HepG2 (cell line): ENCODE measurements around the gene SEC14L2. TPM values are rescaled to one million over a fixed set of nuclear protein-coding genes. Genes with fewer than 3 reads are reported as not detected.
A peak's percentile ranks its signal among the peaks of the same experiment; 100 is the strongest.

Experiments
- ASH2L ChIP-seq: fragments of 300-600, 200-600 bp; sonication (generic); IDR thresholded peaks from 2 replicates; pipeline ENCODE4 v1.7.0; 2017; ENCODE audit warnings: low read depth, mild to moderate bottlenecking, moderate library complexity, mixed read lengths, low read length; ENCODE audit not compliant: insufficient read length
- ATF3 ChIP-seq: sonication (generic); formaldehyde crosslinking; IDR thresholded peaks from 2 replicates; pipeline ENCODE4 v1.4.0; 2020; ENCODE audit warnings: missing genetic modification reagents
- BHLHE40 ChIP-seq: IDR thresholded peaks from 2 replicates; pipeline ENCODE4 v1.6.1; 2011; ENCODE audit warnings: low read length, improper control_type of control experiment
- DR1 ChIP-seq: sonication (generic); formaldehyde crosslinking; IDR thresholded peaks from 2 replicates; pipeline ENCODE4 v1.8.0; 2021; ENCODE audit warnings: mild to moderate bottlenecking, missing genetic modification reagents, inconsistent platforms
- FOSL1 ChIP-seq: sonication (generic); formaldehyde crosslinking; IDR thresholded peaks from 2 replicates; pipeline ENCODE4 v1.9.0; 2021; ENCODE audit warnings: missing genetic modification reagents, borderline replicate concordance
- HNF4G ChIP-seq, 2 experiments: sonication (generic) in 1 of 2; formaldehyde crosslinking in 1 of 2; IDR thresholded peaks; 2 replicates each; pipeline versions ENCODE4 v1.4.0 to v1.6.1; 2011 to 2020; ENCODE audit warnings: borderline replicate concordance in 2 of 2, low read depth in 2 of 2, mild to moderate bottlenecking in 2 of 2, low read length in 1 of 2, missing genetic modification reagents in 1 of 2, moderate library complexity in 1 of 2
- IRF2 ChIP-seq: IDR thresholded peaks from 2 replicates; pipeline ENCODE4 v1.6.1; 2018; ENCODE audit warnings: missing genetic modification reagents, missing compliant biosample characterization
- NRL ChIP-seq: sonication (generic); formaldehyde crosslinking; IDR thresholded peaks from 2 replicates; pipeline ENCODE4 v1.5.0; 2020; ENCODE audit warnings: missing genetic modification reagents, mild to moderate bottlenecking, moderate library complexity, borderline replicate concordance
- PAX8 ChIP-seq: sonication (generic); formaldehyde crosslinking; IDR thresholded peaks from 2 replicates; pipeline ENCODE4 v1.8.0; 2022; ENCODE audit warnings: mild to moderate bottlenecking, missing genetic modification reagents, borderline replicate concordance
- SIN3B ChIP-seq: fragments of 150-350 bp; IDR thresholded peaks from 2 replicates; pipeline ENCODE4 v1.6.1; 2014; ENCODE audit warnings: low read length
- SIX4 ChIP-seq: sonication (generic); formaldehyde crosslinking; IDR thresholded peaks from 2 replicates; pipeline ENCODE4 v1.4.0; 2020; ENCODE audit warnings: missing genetic modification reagents
- SP4 ChIP-seq: sonication (generic); formaldehyde crosslinking; IDR thresholded peaks from 2 replicates; pipeline ENCODE4 v1.8.1; 2023; ENCODE audit warnings: mild to moderate bottlenecking, missing genetic modification reagents
- STAT6 ChIP-seq: sonication (generic); formaldehyde crosslinking; IDR thresholded peaks from 2 replicates; pipeline ENCODE4 v1.4.0; 2020; ENCODE audit warnings: missing genetic modification reagents, mild to moderate bottlenecking, borderline replicate concordance
- ZFP90 ChIP-seq: sonication (generic); formaldehyde crosslinking; IDR thresholded peaks from 2 replicates; pipeline ENCODE4 v1.8.0; 2022; ENCODE audit warnings: missing genetic modification reagents, mild to moderate bottlenecking, inconsistent platforms, borderline replicate concordance
- ZMYM3 ChIP-seq: sonication (generic); formaldehyde crosslinking; IDR thresholded peaks from 2 replicates; pipeline ENCODE4 v1.5.1; 2020; ENCODE audit warnings: mild to moderate bottlenecking, missing genetic modification reagents
- ZNF331 ChIP-seq: sonication (generic); formaldehyde crosslinking; IDR thresholded peaks from 2 replicates; pipeline ENCODE4 v1.4.0; 2020; ENCODE audit warnings: missing genetic modification reagents
- ZNF350 ChIP-seq: sonication (generic); formaldehyde crosslinking; IDR thresholded peaks from 2 replicates; pipeline ENCODE4 v1.4.0; 2020; ENCODE audit warnings: mild to moderate bottlenecking, low read depth, missing genetic modification reagents, borderline replicate concordance
- ZNF563 ChIP-seq: sonication (generic); formaldehyde crosslinking; IDR thresholded peaks from 2 replicates; pipeline ENCODE4 v1.8.0; 2022; ENCODE audit warnings: mild to moderate bottlenecking, moderate library complexity, missing genetic modification reagents
- ZNF710 ChIP-seq: sonication (generic); formaldehyde crosslinking; IDR thresholded peaks from 2 replicates; pipeline ENCODE4 v1.5.0; 2020; ENCODE audit warnings: mild to moderate bottlenecking, missing genetic modification reagents, borderline replicate concordance
- polyA plus RNA-seq, 8 experiments: library from polyadenylated mRNA; depleted of rRNA in 3 of 8; stranded (reverse) in 7 of 8; unstranded in 1 of 8; fragments of >200 nt; fragmentation: Illumina TruSeq in 4 of 8; extraction: Trizol in 4 of 8; gene quantifications; 2 replicates each; pipeline versions ENCODE4 v1.2.1 to v1.2.3, GENCODE V29; 2011 to 2016; ENCODE audit warnings: low read depth in 4 of 8, missing spikeins in 1 of 8, mixed read lengths in 1 of 8; ENCODE audit not compliant: insufficient read depth in 1 of 8
- total RNA-seq, 5 experiments: library from RNA; depleted of rRNA; stranded (reverse); fragments of >200 nt; fragmentation: Illumina TruSeq; extraction: Trizol; gene quantifications; 2 replicates each; pipeline ENCODE4 v1.2.3, GENCODE V29; 2016; ENCODE audit warnings: low read depth in 1 of 5
- TF ChIP-seq, protein P1 (sequence below): sonication (generic); formaldehyde crosslinking; IDR thresholded peaks from 2 replicates; pipeline ENCODE4 v1.8.0; 2022; ENCODE audit warnings: missing genetic modification reagents, mild to moderate bottlenecking, moderate library complexity, borderline replicate concordance

The SEC14L2 gene
- total and polyA plus RNA-seq, 2 of the 13 experiments (the other 11 are each of a cell fraction or from before 2014, with no cell fraction given): 4.1 to 5.1 TPM

DNA sequence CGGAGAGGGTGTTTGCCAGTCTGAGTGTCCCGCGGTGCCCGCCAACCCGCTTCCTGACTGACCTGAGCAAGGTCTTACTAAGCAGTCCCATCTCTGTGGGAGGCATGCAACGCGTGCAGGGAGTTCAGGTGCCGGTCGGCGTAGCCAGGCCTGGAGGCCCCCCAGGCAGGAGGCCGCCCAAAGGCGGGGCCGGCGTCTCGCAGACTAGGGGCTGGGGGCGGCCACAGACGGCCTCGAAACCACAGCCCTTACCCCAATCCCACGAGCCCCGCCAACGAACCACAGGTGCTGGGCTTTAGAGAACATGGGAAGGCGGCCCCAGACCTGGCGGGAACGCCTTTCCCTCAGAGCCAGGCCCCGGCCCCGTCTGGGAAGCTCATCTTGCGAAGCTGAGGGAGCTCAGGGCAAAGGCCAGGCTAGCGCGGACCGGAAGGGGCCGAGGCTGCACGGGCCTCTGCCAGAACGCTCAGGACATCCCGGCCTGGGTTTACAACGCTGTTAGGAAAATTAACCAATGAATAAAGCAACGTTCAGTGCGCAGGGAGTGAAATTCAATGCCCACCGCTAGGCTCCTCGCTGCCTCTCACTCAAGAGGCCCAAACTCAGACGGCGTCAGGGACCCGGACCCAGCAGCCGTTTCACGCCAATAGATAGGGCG, 26.6 kb downstream of the SEC14L2 start (continued):
- TF ChIP-seq NRL (peak; percentile 94), SP4 (CRISPR knock-in tag) (no peak), ZMYM3 (CRISPR knock-in tag) (no peak; the same call in 1 of the 2 replicates), HNF4G (IDR thresholded peaks at IDR 0.05; ENCODE audit: borderline replicate concordance, low read depth, low read length) (no peak), HNF4G (CRISPR knock-in tag; IDR thresholded peaks at IDR 0.05; ENCODE audit: borderline replicate concordance, low read depth) (0 out of 2 replicates have a peak, but pooled peaks have one; percentile 50), DR1 (CRISPR knock-in tag) (peak; percentile 52), SIN3B (no peak), SIX4 (CRISPR knock-in tag) (no peak), ZNF563 (CRISPR knock-in tag) (peak; percentile 58), ZNF331 (CRISPR knock-in tag) (no peak; the same call in 1 of the 2 replicates), IRF2 (CRISPR knock-in tag) (no peak), STAT6 (CRISPR knock-in tag) (no peak), ATF3 (CRISPR knock-in tag) (no peak), ZNF350 (CRISPR knock-in tag) (peak; percentile 61; the same call in 1 of the 2 replicates), ZNF710 (CRISPR knock-in tag) (peak; percentile 61; the same call in 1 of the 2 replicates), ZFP90 (0 out of 2 replicates have a peak, but pooled peaks have one; percentile 23), ASH2L (peak; percentile 55), BHLHE40 (no peak), FOSL1 (0 out of 2 replicates have a peak, but pooled peaks have one; percentile 40), PAX8 (peak; percentile 98)
- TF ChIP-seq, protein P1, sequence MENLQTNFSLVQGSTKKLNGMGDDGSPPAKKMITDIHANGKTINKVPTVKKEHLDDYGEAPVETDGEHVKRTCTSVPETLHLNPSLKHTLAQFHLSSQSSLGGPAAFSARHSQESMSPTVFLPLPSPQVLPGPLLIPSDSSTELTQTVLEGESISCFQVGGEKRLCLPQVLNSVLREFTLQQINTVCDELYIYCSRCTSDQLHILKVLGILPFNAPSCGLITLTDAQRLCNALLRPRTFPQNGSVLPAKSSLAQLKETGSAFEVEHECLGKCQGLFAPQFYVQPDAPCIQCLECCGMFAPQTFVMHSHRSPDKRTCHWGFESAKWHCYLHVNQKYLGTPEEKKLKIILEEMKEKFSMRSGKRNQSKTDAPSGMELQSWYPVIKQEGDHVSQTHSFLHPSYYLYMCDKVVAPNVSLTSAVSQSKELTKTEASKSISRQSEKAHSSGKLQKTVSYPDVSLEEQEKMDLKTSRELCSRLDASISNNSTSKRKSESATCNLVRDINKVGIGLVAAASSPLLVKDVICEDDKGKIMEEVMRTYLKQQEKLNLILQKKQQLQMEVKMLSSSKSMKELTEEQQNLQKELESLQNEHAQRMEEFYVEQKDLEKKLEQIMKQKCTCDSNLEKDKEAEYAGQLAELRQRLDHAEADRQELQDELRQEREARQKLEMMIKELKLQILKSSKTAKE (CRISPR knock-in tag): peak; percentile 42; the same call in 1 of the 2 replicates
